ENCODE results near the gene ZNF540. TPM values are rescaled to one million over a fixed set of nuclear protein-coding genes. Genes with fewer than 3 reads are reported as not detected.

Gene ZNF540
- total and polyA plus RNA-seq, 2 of the 4 experiments (the other 2 are of a cell fraction), result 0.34 to 0.54 TPM

DNA sequence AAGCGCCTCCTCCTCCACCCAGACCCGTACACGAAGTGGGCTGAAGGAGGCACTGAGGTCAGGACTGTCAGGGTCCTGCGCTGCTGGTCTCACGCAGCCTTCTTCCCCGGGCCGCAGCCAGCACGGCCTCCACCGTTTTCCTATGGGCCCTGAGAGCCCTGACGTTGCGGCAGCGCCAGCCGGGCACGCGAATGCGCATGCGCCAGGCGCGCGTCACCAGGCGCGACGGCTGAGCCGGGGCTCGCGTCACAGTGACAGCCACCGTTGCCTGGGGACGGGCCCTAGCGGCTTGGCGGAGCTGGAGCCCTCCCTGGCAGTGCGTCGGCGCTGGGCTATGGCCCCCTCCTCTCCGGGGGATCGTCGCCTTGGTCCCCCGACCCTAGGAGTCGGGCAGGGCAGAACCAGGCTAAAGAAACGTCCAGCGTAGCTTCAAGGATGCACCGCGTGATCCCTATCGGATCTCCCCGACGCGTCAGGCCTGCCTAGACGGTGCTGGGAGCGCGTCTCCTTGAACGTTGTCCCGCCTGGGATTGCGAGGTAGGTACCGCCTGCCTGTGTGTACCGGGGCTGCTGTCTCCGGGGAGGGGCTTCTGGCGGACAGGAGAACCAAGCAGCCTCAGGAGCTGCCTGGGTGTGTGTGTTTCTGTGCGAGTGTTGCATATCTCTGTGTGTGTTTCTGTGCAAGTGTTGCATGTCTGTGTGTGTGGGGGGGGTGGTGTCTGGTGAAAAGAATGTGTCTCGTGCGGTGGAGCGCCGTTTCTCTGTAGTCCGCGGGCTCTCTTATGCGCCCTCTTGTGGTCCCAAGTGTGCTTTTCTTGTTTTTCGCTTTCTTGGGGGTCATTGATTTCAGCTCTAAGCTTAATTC lies 43.3 kb upstream of the ZNF540 start (continued):
- TF ChIP-seq, protein P1, sequence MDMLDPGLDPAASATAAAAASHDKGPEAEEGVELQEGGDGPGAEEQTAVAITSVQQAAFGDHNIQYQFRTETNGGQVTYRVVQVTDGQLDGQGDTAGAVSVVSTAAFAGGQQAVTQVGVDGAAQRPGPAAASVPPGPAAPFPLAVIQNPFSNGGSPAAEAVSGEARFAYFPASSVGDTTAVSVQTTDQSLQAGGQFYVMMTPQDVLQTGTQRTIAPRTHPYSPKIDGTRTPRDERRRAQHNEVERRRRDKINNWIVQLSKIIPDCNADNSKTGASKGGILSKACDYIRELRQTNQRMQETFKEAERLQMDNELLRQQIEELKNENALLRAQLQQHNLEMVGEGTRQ (IDR thresholded peaks at IDR 0.05; ENCODE audit: low read depth, low read length), result no peak
- no peak for TF ChIP-seq POLR2A (IDR thresholded peaks at IDR 0.05; ENCODE audit: low read depth, low read length)

DNA sequence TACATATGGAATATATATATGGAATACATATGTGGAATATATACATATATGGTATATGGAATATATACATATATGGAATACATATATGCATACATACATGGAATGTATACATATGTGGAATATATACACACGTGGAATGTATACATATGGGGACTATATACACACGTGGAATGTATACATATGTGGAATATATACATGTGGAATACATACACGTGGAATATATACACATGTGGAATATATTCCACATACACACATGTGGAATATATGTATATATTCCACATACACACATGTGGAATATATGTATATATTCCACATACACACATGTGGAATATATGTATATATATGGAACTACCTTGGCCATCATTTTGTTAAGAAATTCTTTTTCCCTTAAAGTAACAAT lies 31.2 kb upstream of the ZNF540 start:
- Histone ChIP-seq H2BK120ac (ENCODE audit: low read depth, low read length) (no peak overlapping the region), H3K4ac (ENCODE audit: low read depth, low read length) (no peak overlapping the region), H2BK20ac (ENCODE audit: low read depth, low read length) (no peak overlapping the region), H2AK5ac (ENCODE audit: low read depth, low read length) (no peak overlapping the region), H3K9me3 (ENCODE audit: control insufficient read depth, insufficient read depth, low read length) (peaks cover 59% of the 10 kb centered on the region), H4K91ac (ENCODE audit: insufficient read depth, low read depth, low read length) (no peak overlapping the region), H4K20me1 (ENCODE audit: insufficient read depth, low read length) (no peaks in the 10 kb centered on the region), H2BK15ac (ENCODE audit: low read depth, low read length) (no peak overlapping the region), H3K23ac (ENCODE audit: low read depth, low read length) (no peak overlapping the region), H2AFZ (replicated peaks; ENCODE audit: low read length, poor library complexity) (no peak overlapping the region), H3K4me1 (ENCODE audit: control insufficient read depth, insufficient read depth, low read length) (no peaks in the 10 kb centered on the region), H4K8ac (ENCODE audit: low read depth in 2 of 2, low read length in 2 of 2) (no peak overlapping the region), H3K27ac (ENCODE audit: insufficient read depth, low read length) (no peak overlapping the region), H4K5ac (ENCODE audit: low read depth, low read length) (no peak overlapping the region), H3K4me2 (ENCODE audit: low read depth, low read length) (no peak overlapping the region), H3K79me1 (ENCODE audit: low read depth in 1 of 2, low read length in 2 of 2) (no peaks in the 10 kb centered on the region), H3K14ac (replicated peaks; ENCODE audit: low read depth, low read length) (no peak overlapping the region), H3K36me3 (ENCODE audit: control insufficient read depth, insufficient read depth, low read length) (0 out of 2 replicates have a peak, but pooled peaks cover 2% of the 10 kb centered on the region), H3K18ac (ENCODE audit: low read depth, low read length) (no peak overlapping the region), H3K9ac (ENCODE audit: low read depth, low read length) (no peak overlapping the region), H2AK9ac (replicated peaks; ENCODE audit: low read depth, low read length, poor library complexity) (no peak overlapping the region), H3K27me3 (ENCODE audit: control insufficient read depth, insufficient read depth, low read length) (no peaks in the 10 kb centered on the region), H3K4me3 (ENCODE audit: insufficient read depth, low read depth, low read length) (no peak overlapping the region), H3K56ac (ENCODE audit: extremely low read depth, insufficient read depth, low read length) (no peak overlapping the region), H3K9me1 (ENCODE audit: insufficient read depth, low read length) (no peaks in the 10 kb centered on the region), H2BK5ac (ENCODE audit: low read depth, low read length, poor library complexity, severe bottlenecking) (no peak overlapping the region)
- in situ Hi-C loops (cut with MboI; ENCODE audit: low sequenced_read_pairs), result no loop called here
- DNase-seq, result no peak
- no CpG with 5 or more reads among the region's 3 CpGs for WGBS, 2 experiments (ENCODE audit: extremely low coverage in 2 of 2, insufficient read length in 1 of 2)
- dilution Hi-C loops (cut with HindIII; ENCODE audit: low sequenced_read_pairs, unreplicated experiment), result no loop called here
- no TSS peak for BruUV-seq (replicated peaks)
- CTCF ChIA-PET, result no interaction called here
- no peak for ATAC-seq (ENCODE audit: low read depth)
- TF ChIP-seq NFE2L2 (IDR thresholded peaks at IDR 0.05; ENCODE audit: low read depth, low read length), result no peak
- no peak for TF ChIP-seq CHD1 (IDR thresholded peaks at IDR 0.05; ENCODE audit: low read depth, low read length)
- TF ChIP-seq MAFK (IDR thresholded peaks at IDR 0.05; ENCODE audit: low read depth, low read length), result no peak
- no peak for TF ChIP-seq BHLHE40 (IDR thresholded peaks at IDR 0.05; ENCODE audit: low read depth, low read length)
- POLR2A ChIA-PET (ENCODE audit: unreplicated experiment), result no interaction called here
- intact Hi-C loops (cut with micrococcal nuclease), result no loop called here

All from IMR-90 (cell line).